A549 (cell line): ENCODE data around the gene ZNF423.

Experiments
- CEBPB ChIP-seq, 2 experiments: fragments of >200 bp in 1 of 2; sonication (Bioruptor Twin) in 1 of 2; formaldehyde crosslinking in 1 of 2; IDR thresholded peaks; 2 replicates each; pipeline ENCODE4 v1.6.1; 2012 to 2016
- CHD2 ChIP-seq: fragments of 150-350 bp; IDR thresholded peaks from 2 replicates; pipeline ENCODE4 v1.6.1; 2014; ENCODE audit warnings: low read length; ENCODE audit not compliant: partially characterized antibody
- JUN ChIP-seq, 2 experiments: fragments of >200 bp; sonication (Bioruptor Twin); formaldehyde crosslinking; IDR thresholded peaks; 2 replicates in 1 of 2; 3 replicates in 1 of 2; pipeline ENCODE4 v1.6.1; 2016 to 2017
- KDM5A ChIP-seq: fragments of 200-600 bp; sonication (generic); IDR thresholded peaks from 2 replicates; pipeline ENCODE4 v1.6.1; 2016; ENCODE audit warnings: antibody characterized with exemption, mild to moderate bottlenecking
- MAZ ChIP-seq: fragments of 150-350 bp; IDR thresholded peaks from 2 replicates; pipeline ENCODE4 v1.6.1; 2014; ENCODE audit warnings: antibody characterized with exemption, low read depth, low read length, borderline replicate concordance
- MYC ChIP-seq: IDR thresholded peaks from 2 replicates; pipeline ENCODE4 v1.6.1; 2012; ENCODE audit warnings: mild to moderate bottlenecking, inconsistent platforms, low read length, improper control_type of control experiment, borderline replicate concordance
- PBX3 ChIP-seq: IDR thresholded peaks from 2 replicates; pipeline ENCODE4 v1.6.1; 2012
- POLR2A ChIP-seq: IDR thresholded peaks from 2 replicates; pipeline ENCODE4 v1.6.1; 2012; ENCODE audit warnings: mild to moderate bottlenecking, low read length
- REST ChIP-seq: fragments of 200-600 bp; sonication (generic); IDR thresholded peaks from 2 replicates; pipeline ENCODE4 v1.6.1; 2016; ENCODE audit warnings: antibody characterized with exemption, mild to moderate bottlenecking, moderate library complexity
- ZNF302 ChIP-seq: fragments of 250-450 bp; sonication (Bioruptor Pico); IDR thresholded peaks from 2 replicates; pipeline ENCODE4 v1.9.0; 2021; ENCODE audit warnings: inconsistent platforms, mild to moderate bottlenecking, moderate library complexity
- TF ChIP-seq, protein P1 (sequence below): IDR thresholded peaks from 2 replicates; pipeline ENCODE4 v1.6.1; 2012; ENCODE audit warnings: low read depth, borderline replicate concordance
- TF ChIP-seq, protein P2 (sequence below): fragments of >200 bp; sonication (Bioruptor Twin); formaldehyde crosslinking; IDR thresholded peaks from 3 replicates; pipeline ENCODE4 v1.5.1; 2016

- no peak for TF ChIP-seq POLR2A
- TF ChIP-seq, protein P1, sequence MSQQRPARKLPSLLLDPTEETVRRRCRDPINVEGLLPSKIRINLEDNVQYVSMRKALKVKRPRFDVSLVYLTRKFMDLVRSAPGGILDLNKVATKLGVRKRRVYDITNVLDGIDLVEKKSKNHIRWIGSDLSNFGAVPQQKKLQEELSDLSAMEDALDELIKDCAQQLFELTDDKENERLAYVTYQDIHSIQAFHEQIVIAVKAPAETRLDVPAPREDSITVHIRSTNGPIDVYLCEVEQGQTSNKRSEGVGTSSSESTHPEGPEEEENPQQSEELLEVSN = no peak
- TF ChIP-seq CHD2 = no peak
- no peak for TF ChIP-seq CEBPB (IDR thresholded peaks at IDR 0.05)
- TF ChIP-seq, protein P2, sequence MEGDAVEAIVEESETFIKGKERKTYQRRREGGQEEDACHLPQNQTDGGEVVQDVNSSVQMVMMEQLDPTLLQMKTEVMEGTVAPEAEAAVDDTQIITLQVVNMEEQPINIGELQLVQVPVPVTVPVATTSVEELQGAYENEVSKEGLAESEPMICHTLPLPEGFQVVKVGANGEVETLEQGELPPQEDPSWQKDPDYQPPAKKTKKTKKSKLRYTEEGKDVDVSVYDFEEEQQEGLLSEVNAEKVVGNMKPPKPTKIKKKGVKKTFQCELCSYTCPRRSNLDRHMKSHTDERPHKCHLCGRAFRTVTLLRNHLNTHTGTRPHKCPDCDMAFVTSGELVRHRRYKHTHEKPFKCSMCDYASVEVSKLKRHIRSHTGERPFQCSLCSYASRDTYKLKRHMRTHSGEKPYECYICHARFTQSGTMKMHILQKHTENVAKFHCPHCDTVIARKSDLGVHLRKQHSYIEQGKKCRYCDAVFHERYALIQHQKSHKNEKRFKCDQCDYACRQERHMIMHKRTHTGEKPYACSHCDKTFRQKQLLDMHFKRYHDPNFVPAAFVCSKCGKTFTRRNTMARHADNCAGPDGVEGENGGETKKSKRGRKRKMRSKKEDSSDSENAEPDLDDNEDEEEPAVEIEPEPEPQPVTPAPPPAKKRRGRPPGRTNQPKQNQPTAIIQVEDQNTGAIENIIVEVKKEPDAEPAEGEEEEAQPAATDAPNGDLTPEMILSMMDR = no peak
- no peak for TF ChIP-seq MYC
- TF ChIP-seq ZNF302 = no peak
- TF ChIP-seq MAZ = no peak
- no peak for TF ChIP-seq PBX3
- no peak for TF ChIP-seq REST
- TF ChIP-seq KDM5A = no peak
- TF ChIP-seq JUN (IDR thresholded peaks at IDR 0.05) = no peak
These were observed 17.4 kb downstream of the ZNF423 start for GRCh38 chr16:49838441-49839016.
